Measurements from ENCODE around the gene FAAH. TPM values are rescaled to one million over a fixed set of nuclear protein-coding genes. Genes with fewer than 3 reads are reported as not detected.

The FAAH gene
- total RNA-seq, 2 donors from 2014 or later, result 14.1 to 21.9 TPM

GRCh38 chr1:46400421-46400820 is 6.3 kb downstream of the FAAH start:
- Histone ChIP-seq H3K4me3 (no peak overlapping the region), H3K9me3 (no peaks in the 10 kb centered on the region), H3K36me3 (no peaks in the 10 kb centered on the region), H3K27ac (no peak overlapping the region), H3K4me1 (ENCODE audit: control insufficient read depth in 1 of 2, low read depth in 2 of 2) (peaks cover 8 to 37% of the 10 kb centered on the region in 2 donors), H3K27me3 (replicated peaks; ENCODE audit: insufficient read depth) (no peaks in the 10 kb centered on the region)
- DNase-seq (ENCODE audit: low spot score), result no peak
- no peak for ATAC-seq (ENCODE audit: insufficient number of reproducible peaks, low FRiP score, low read depth)
- no peak for TF ChIP-seq CTCF (IDR thresholded peaks at IDR 0.05)

GRCh38 chr1:46401154-46401913 is 7.2 kb downstream of the FAAH start:
- no peak overlapping the region for H3K4me3 ChIP-seq

GRCh38 chr1:46401964-46402626 is 8.0 kb downstream of the FAAH start:
- Histone ChIP-seq H3K9me3 (no peaks in the 10 kb centered on the region), H3K4me1 (ENCODE audit: control insufficient read depth in 1 of 2, low read depth in 2 of 2) (peaks cover 6 to 27% of the 10 kb centered on the region in 2 donors), H3K36me3 (no peaks in the 10 kb centered on the region), H3K4me3 (peak overlapping the region; percentile 1), H3K27me3 (replicated peaks; ENCODE audit: insufficient read depth) (no peaks in the 10 kb centered on the region), H3K27ac (no peak overlapping the region)
- no peak for TF ChIP-seq CTCF (IDR thresholded peaks at IDR 0.05)
- DNase-seq (ENCODE audit: low spot score), result peak; percentile 55
- no peak for ATAC-seq (ENCODE audit: insufficient number of reproducible peaks, low FRiP score, low read depth)

More at GRCh38 chr1:46401154-46401913, 7.2 kb downstream of the FAAH start:
- no peaks in the 10 kb centered on the region for H3K27me3 ChIP-seq (replicated peaks; ENCODE audit: insufficient read depth)
- H3K4me1 ChIP-seq (ENCODE audit: control insufficient read depth in 1 of 2, low read depth in 2 of 2), result peaks cover 9 to 35% of the 10 kb centered on the region in 2 donors
- DNase-seq (ENCODE audit: low spot score) (no peak), ATAC-seq (ENCODE audit: insufficient number of reproducible peaks, low FRiP score, low read depth) (no peak)
- no peak for TF ChIP-seq CTCF (IDR thresholded peaks at IDR 0.05)
- no peaks in the 10 kb centered on the region for H3K36me3 ChIP-seq
- no peaks in the 10 kb centered on the region for H3K9me3 ChIP-seq
- H3K27ac ChIP-seq, result no peak overlapping the region

- H3K4me1 ChIP-seq (ENCODE audit: control insufficient read depth in 1 of 2, low read depth in 2 of 2), result peaks cover 6 to 25% of the 10 kb centered on the region in 2 donors
- no peak overlapping the region for H3K27ac ChIP-seq
- no peaks in the 10 kb centered on the region for H3K36me3 ChIP-seq
- no peaks in the 10 kb centered on the region for H3K27me3 ChIP-seq (replicated peaks; ENCODE audit: insufficient read depth)
- ATAC-seq (ENCODE audit: insufficient number of reproducible peaks, low FRiP score, low read depth) (no peak), DNase-seq (ENCODE audit: low spot score) (no peak)
- TF ChIP-seq CTCF (IDR thresholded peaks at IDR 0.05), result no peak
- H3K9me3 ChIP-seq, result no peaks in the 10 kb centered on the region
- H3K4me3 ChIP-seq, result no peak overlapping the region
Measured at GRCh38 chr1:46403916-46404315, 9.8 kb downstream of the FAAH start.

GRCh38 chr1:46404482-46405196 is 10.5 kb downstream of the FAAH start:
- Histone ChIP-seq H3K27me3 (replicated peaks; ENCODE audit: insufficient read depth) (no peaks in the 10 kb centered on the region), H3K4me1 (ENCODE audit: control insufficient read depth in 1 of 2, low read depth in 2 of 2) (peaks cover 6 to 25% of the 10 kb centered on the region in 2 donors), H3K9me3 (no peaks in the 10 kb centered on the region), H3K27ac (no peak overlapping the region), H3K36me3 (no peaks in the 10 kb centered on the region), H3K4me3 (no peak overlapping the region)
- DNase-seq (ENCODE audit: low spot score), result no peak
- ATAC-seq (ENCODE audit: insufficient number of reproducible peaks, low FRiP score, low read depth), result no peak
- no peak for TF ChIP-seq CTCF (IDR thresholded peaks at IDR 0.05)

Data from thoracic aorta (tissue), 2 donors.